ENCODE results near the gene PPA2.

Gene PPA2

DNA sequence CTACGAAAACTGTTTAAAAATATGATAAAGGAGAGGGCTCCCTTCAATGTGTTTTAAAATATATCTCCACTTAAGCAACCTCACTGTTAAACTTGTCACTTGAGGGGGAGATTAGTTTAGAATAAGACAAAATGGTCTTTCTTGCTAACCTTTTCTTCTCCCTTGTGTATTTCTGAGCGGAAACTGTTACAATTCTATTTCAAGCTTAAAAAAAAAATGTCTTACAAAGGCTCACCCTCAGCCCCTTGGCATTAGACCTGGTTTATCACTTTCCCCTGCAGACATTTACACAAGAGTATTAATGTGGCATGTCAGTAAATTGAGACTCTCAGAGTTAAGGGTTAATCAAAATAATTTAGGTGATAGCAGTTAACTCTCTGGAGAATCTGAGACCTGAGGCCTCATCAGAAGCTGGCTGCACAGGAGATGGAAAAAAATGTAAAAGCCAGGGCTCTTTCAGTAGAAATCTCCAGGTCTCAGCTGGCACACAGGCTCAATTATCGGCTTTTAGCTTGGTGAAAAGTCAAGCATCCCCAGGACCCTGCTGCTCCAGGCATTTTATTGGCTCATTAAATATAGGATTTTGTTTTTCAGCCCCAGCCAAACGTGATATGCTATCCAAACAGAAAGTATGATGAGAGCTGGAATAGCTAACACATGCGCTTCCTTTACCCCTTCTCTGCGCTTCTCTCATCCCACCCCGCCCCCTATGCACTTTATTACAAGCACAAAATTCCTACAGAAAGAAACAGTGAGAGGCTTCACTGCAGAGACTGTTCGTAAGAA lies 130.5 kb downstream of the PPA2 start:
- TF ChIP-seq NFRKB (IDR thresholded peaks at IDR 0.05) (no peak), TARDBP (IDR thresholded peaks at IDR 0.05) (no peak), BHLHE40 (IDR thresholded peaks at IDR 0.05; ENCODE audit: borderline replicate concordance) (no peak), FOXK2 (IDR thresholded peaks at IDR 0.05) (no peak), FOXA1 (IDR thresholded peaks at IDR 0.05) (no peak), SUZ12 (IDR thresholded peaks at IDR 0.05) (no peak), HDGF (IDR thresholded peaks at IDR 0.05; ENCODE audit: borderline replicate concordance) (no peak), L3MBTL2 (conservative IDR thresholded peaks at IDR 0.05) (no peak), FOXM1 (IDR thresholded peaks at IDR 0.05; ENCODE audit: borderline replicate concordance) (no peak), SP1 (IDR thresholded peaks at IDR 0.05) (no peak), ARNT (IDR thresholded peaks at IDR 0.05) (no peak), CTBP1 (IDR thresholded peaks at IDR 0.05; ENCODE audit: borderline replicate concordance) (no peak), ZNF384 (IDR thresholded peaks at IDR 0.05) (no peak)
- TF ChIP-seq, protein P1, sequence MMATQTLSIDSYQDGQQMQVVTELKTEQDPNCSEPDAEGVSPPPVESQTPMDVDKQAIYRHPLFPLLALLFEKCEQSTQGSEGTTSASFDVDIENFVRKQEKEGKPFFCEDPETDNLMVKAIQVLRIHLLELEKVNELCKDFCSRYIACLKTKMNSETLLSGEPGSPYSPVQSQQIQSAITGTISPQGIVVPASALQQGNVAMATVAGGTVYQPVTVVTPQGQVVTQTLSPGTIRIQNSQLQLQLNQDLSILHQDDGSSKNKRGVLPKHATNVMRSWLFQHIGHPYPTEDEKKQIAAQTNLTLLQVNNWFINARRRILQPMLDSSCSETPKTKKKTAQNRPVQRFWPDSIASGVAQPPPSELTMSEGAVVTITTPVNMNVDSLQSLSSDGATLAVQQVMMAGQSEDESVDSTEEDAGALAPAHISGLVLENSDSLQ (IDR thresholded peaks at IDR 0.05), result no peak
- DNase-seq (ENCODE audit: extremely low spot score), result peak; percentile 39
- ChIA-PET CTCF (interaction anchor here (0.6 kb wide), 1 partner anchor 949 kb away, joined by 8 read pairs; no protein-coding TSS in a partner anchor), POLR2A (interaction anchor here (1.3 kb wide), 2 partner anchors 131 to 196 kb away, joined by 3 to 4 read pairs; partner anchors contain the start of genes PPA2 and TET2)

- ChIA-PET POLR2A (no interaction called here), CTCF (no interaction called here)
- TF ChIP-seq SUZ12 (IDR thresholded peaks at IDR 0.05) (no peak), TARDBP (IDR thresholded peaks at IDR 0.05) (no peak), CTBP1 (IDR thresholded peaks at IDR 0.05; ENCODE audit: borderline replicate concordance) (no peak), L3MBTL2 (conservative IDR thresholded peaks at IDR 0.05) (no peak), FOXK2 (IDR thresholded peaks at IDR 0.05) (no peak), LEF1 (IDR thresholded peaks at IDR 0.05; ENCODE audit: borderline replicate concordance) (no peak), FOXA1 (IDR thresholded peaks at IDR 0.05) (no peak)
- TF ChIP-seq, protein P1 (IDR thresholded peaks at IDR 0.05), result no peak
- no peak for DNase-seq (ENCODE audit: extremely low spot score)
Observed at GRCh38 chr4:105329081-105329480, 144.8 kb downstream of the PPA2 start.

DNA sequence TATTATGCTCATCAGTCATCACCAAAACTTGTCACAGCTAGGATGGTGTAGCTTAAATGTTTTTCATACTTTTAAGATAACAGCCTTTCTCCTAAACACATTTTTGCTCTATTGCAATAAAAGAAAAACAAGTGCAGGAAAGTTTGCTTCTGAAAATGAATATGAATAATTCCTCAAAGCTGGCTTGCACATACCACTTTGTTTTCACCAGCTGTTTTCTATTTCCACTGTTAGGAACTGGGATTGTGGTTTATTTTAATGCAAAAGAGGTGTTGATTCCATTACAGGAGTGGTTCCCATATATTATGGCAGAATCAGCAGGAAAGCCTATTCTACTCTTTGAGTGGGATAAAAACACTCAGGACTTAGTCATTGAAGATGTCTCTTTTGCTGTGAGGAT lies 145.9 kb downstream of the PPA2 start:
- CTCF ChIA-PET, result no interaction called here

GRCh38 chr4:105327222-105327621 lies 146.6 kb downstream of the PPA2 start:
- TF ChIP-seq CTBP1 (IDR thresholded peaks at IDR 0.05; ENCODE audit: borderline replicate concordance) (no peak), ZNF384 (IDR thresholded peaks at IDR 0.05) (no peak), SUZ12 (IDR thresholded peaks at IDR 0.05) (no peak), FOXA1 (IDR thresholded peaks at IDR 0.05) (no peak), FOXK2 (IDR thresholded peaks at IDR 0.05) (no peak)
- DNase-seq (ENCODE audit: extremely low spot score), result no peak
- ChIA-PET CTCF (no interaction called here), POLR2A (no interaction called here)

More for the DNA sequence above, 145.9 kb downstream of the PPA2 start:
- TF ChIP-seq CTBP1 (IDR thresholded peaks at IDR 0.05; ENCODE audit: borderline replicate concordance) (no peak), FOXA1 (IDR thresholded peaks at IDR 0.05) (no peak), SUZ12 (IDR thresholded peaks at IDR 0.05) (no peak), FOXK2 (IDR thresholded peaks at IDR 0.05) (no peak), SP1 (IDR thresholded peaks at IDR 0.05) (no peak), ELF4 (IDR thresholded peaks at IDR 0.05) (no peak), TARDBP (IDR thresholded peaks at IDR 0.05) (no peak), BHLHE40 (IDR thresholded peaks at IDR 0.05; ENCODE audit: borderline replicate concordance) (no peak), NFRKB (IDR thresholded peaks at IDR 0.05) (no peak), FOXM1 (IDR thresholded peaks at IDR 0.05; ENCODE audit: borderline replicate concordance) (no peak), HDGF (IDR thresholded peaks at IDR 0.05; ENCODE audit: borderline replicate concordance) (no peak)
- TF ChIP-seq, protein P1 (IDR thresholded peaks at IDR 0.05), result no peak
- DNase-seq (ENCODE audit: extremely low spot score), result no peak
- POLR2A ChIA-PET, result no interaction called here
